ENCODE data around the gene RBM20. TPM values are rescaled to one million over a fixed set of nuclear protein-coding genes. Genes with fewer than 3 reads are reported as not detected.

The RBM20 gene
- total and polyA plus RNA-seq, 2 of the 13 experiments (the other 11 are each of a cell fraction or from before 2014, with no cell fraction given): 0.02 to 0.22 TPM

DNA sequence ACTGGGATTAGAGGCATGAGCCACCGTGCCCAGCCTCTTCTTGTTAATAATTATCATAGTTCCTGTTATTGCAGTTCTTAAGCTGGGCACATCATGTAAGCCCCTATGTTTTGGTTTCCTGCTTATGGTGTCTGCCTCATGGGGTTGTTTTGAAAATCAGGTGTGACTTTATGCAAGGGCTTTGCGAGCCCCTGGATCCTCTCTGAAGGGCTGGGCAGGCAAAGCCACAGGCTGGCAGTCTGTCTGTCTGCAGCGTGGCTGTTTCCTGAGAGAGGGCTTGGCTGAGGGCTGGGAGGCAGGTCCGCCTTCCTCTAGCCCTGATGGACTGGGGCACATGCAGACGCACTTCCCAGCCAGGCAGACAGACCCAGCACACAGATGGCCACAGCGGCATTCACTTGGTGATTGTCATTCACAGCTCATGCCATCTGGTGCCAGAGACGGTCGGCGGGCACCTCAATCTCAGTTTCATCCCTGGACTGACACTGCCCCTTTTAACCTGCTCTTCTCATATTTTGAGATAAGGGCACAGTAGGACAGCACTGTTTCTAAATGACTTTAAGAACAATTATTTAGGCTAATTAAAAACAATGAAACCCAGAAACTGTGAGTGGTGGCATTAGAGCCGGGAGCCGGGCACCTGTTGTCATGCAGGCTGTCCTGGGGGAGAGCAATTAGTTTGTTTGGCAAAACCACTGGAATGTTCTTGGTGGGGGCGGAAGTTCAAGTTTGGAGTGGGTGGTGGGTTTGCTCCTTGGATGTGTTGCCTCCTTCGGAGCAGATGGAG lies 35.5 kb downstream of the RBM20 start:
- 43% methylated on average over 8 of the region's 13 CpGs for WGBS (ENCODE audit: low lambda C conversion rate)
- BruUV-seq (replicated peaks): no TSS peak
- in situ Hi-C loops (cut with HindIII; ENCODE audit: extremely low pct_ligation_motif_present, low pct_unique_long_range_greater_than_20kb) (no loop called here), intact Hi-C loops (cut with micrococcal nuclease; ENCODE audit: unreplicated experiment) (no loop called here)
- FAIRE-seq: no peak
- H3K36me3 ChIP-seq (replicated peaks in 1 of 2; ENCODE audit: control insufficient read depth in 1 of 2, insufficient read depth in 2 of 2, low read length in 2 of 2): no peaks in the 10 kb centered on the region
- no peak overlapping the region for H3K27ac ChIP-seq (ENCODE audit: extremely low read length, insufficient read depth, low read length)
- H3K9me3 ChIP-seq (ENCODE audit: low read length): no peaks in the 10 kb centered on the region
- POLR2A ChIA-PET: no interaction called here
- peaks cover 0 to 4% of the 10 kb centered on the region in 2 experiments; a peak in 2 of 5 replicates for H3K27me3 ChIP-seq (ENCODE audit: control insufficient read depth in 1 of 2, insufficient read depth in 2 of 2, low read length in 2 of 2)
- H2AFZ ChIP-seq (ENCODE audit: low read length): no peak overlapping the region
- H3K4me3 ChIP-seq (replicated peaks in 1 of 3; ENCODE audit: insufficient read depth in 1 of 3, low read depth in 2 of 3, low read length in 3 of 3): no peak overlapping the region
- CTCF ChIA-PET (ENCODE audit: low intra/inter-chr PET ratio, low total read pairs): no interaction called here
- TF ChIP-seq PLRG1 (conservative IDR thresholded peaks at IDR 0.05) (no peak), SMARCC2 (IDR thresholded peaks at IDR 0.05) (no peak), E2F1 (CRISPR knock-in tag; IDR thresholded peaks at IDR 0.05) (no peak), ZMYM2 (CRISPR knock-in tag; IDR thresholded peaks at IDR 0.05) (no peak), MAX (IDR thresholded peaks at IDR 0.05) (no peak), SETDB1 (CRISPR knock-in tag; IDR thresholded peaks at IDR 0.05; ENCODE audit: borderline replicate concordance) (no peak)
- peak; percentile 53 for ATAC-seq
- H4K20me1 ChIP-seq (ENCODE audit: insufficient read depth, low read length): no peaks in the 10 kb centered on the region
- DNase-seq (ENCODE audit: low spot score): no peak
- H3K4me1 ChIP-seq (ENCODE audit: insufficient read depth, low read length): 0 out of 2 replicates have a peak, but pooled peaks cover 5% of the 10 kb centered on the region
- no peak overlapping the region for H3K4me2 ChIP-seq (ENCODE audit: low read depth, low read length)
- no peaks in the 10 kb centered on the region for H3K79me2 ChIP-seq (ENCODE audit: insufficient read depth, low read length)
- no peak overlapping the region for H3K9ac ChIP-seq (ENCODE audit: insufficient read depth, low read depth, low read length)
